ENCODE measurements around the gene TBCB.
"Not testable (repeated sequence)": the region's sequence is repeated elsewhere in the genome, so short reads cannot be mapped to it uniquely, and the experiment has no call there.

TBCB gene

GRCh38 chr19:36163813-36164212, 48.5 kb downstream of the TBCB start:
- H3K4me1 ChIP-seq (ENCODE audit: control insufficient read depth, low read length): no peaks in the 10 kb centered on the region
- no peak overlapping the region for H3K4me2 ChIP-seq (ENCODE audit: low read length)
- H3K79me2 ChIP-seq (ENCODE audit: control insufficient read depth, low read length): no peaks in the 10 kb centered on the region
- no peak overlapping the region for H3K27ac ChIP-seq (ENCODE audit: low read depth, low read length)
- no peaks in the 10 kb centered on the region for H3K27me3 ChIP-seq (ENCODE audit: control insufficient read depth, low read length)
- no peaks in the 10 kb centered on the region for H3K9me3 ChIP-seq (ENCODE audit: control insufficient read depth, insufficient read depth, low read length)
- TF ChIP-seq CTCF (IDR thresholded peaks at IDR 0.05; ENCODE audit: low read depth, low read length, poor library complexity, severe bottlenecking) (no peak), EZH2phosphoT487 (IDR thresholded peaks at IDR 0.05; ENCODE audit: borderline replicate concordance, low read length) (no peak)
- H3K4me3 ChIP-seq (ENCODE audit: low read length): no peak overlapping the region
- no peaks in the 10 kb centered on the region for H3F3A ChIP-seq (ENCODE audit: control insufficient read depth, insufficient read depth)
- H4K20me1 ChIP-seq (ENCODE audit: control insufficient read depth, insufficient read depth, low read depth, low read length): no peaks in the 10 kb centered on the region
- no peaks in the 10 kb centered on the region for H3K36me3 ChIP-seq (ENCODE audit: control insufficient read depth, low read length)
- H3K9me2 ChIP-seq (replicated peaks; ENCODE audit: control insufficient read depth, low read length): no peaks in the 10 kb centered on the region

DNA sequence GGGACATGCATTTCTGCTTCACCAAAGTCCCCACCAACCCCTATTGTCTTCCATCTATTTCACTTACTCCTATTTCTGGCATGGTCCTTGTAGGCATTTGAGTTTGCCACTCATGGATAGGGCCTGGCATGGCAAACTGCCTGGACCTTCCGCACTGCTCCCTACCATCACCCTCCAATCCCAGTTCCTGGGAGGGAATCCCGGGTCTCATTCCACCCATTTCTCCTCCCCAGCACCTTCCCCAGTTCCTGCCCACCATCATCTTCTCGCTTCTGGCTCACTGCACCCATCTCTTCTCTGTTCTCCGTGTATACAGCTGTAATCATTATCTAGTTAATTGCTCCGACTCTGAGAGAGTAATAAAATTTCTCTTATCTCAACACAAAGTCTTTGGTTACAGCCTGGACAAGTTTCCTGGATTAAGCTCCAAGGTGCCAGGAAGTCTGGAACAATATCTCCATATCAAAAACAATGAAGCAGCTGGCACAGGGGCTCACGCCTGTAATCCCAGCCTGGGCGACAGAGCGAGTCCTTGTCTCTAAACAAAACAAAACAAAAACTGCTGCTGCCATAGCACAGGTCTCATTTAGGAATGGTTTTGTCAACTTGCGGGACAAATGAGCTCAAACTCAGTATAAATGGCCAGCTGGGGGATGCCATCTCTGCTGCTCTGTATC, 54.0 kb downstream of the TBCB start:
- Histone ChIP-seq H3F3A (ENCODE audit: control insufficient read depth, insufficient read depth) (no peaks in the 10 kb centered on the region), H3K4me1 (ENCODE audit: control insufficient read depth, low read length) (no peaks in the 10 kb centered on the region), H3K79me2 (ENCODE audit: control insufficient read depth, low read length) (no peaks in the 10 kb centered on the region), H3K27me3 (ENCODE audit: control insufficient read depth, low read length) (no peaks in the 10 kb centered on the region), H3K4me2 (ENCODE audit: low read length) (no peak overlapping the region), H3K27ac (ENCODE audit: low read depth, low read length) (no peak overlapping the region), H3K9me2 (replicated peaks; ENCODE audit: control insufficient read depth, low read length) (no peaks in the 10 kb centered on the region), H3K4me3 (ENCODE audit: low read length) (no peak overlapping the region), H3K9me3 (ENCODE audit: control insufficient read depth, insufficient read depth, low read length) (no peaks in the 10 kb centered on the region), H4K20me1 (ENCODE audit: control insufficient read depth, insufficient read depth, low read depth, low read length) (no peaks in the 10 kb centered on the region), H3K36me3 (ENCODE audit: control insufficient read depth, low read length) (no peaks in the 10 kb centered on the region)
- no peak for TF ChIP-seq CTCF (IDR thresholded peaks at IDR 0.05; ENCODE audit: low read depth, low read length, poor library complexity, severe bottlenecking)
- no peak for TF ChIP-seq EZH2phosphoT487 (IDR thresholded peaks at IDR 0.05; ENCODE audit: borderline replicate concordance, low read length)

- no peaks in the 10 kb centered on the region for H4K20me1 ChIP-seq (ENCODE audit: control insufficient read depth, insufficient read depth, low read depth, low read length)
- H3K79me2 ChIP-seq (ENCODE audit: control insufficient read depth, low read length): no peaks in the 10 kb centered on the region
- H3K36me3 ChIP-seq (ENCODE audit: control insufficient read depth, low read length): no peaks in the 10 kb centered on the region
- H3K4me2 ChIP-seq (ENCODE audit: low read length): no peak overlapping the region
- H3F3A ChIP-seq (ENCODE audit: control insufficient read depth, insufficient read depth): no peaks in the 10 kb centered on the region
- H3K27me3 ChIP-seq (ENCODE audit: control insufficient read depth, low read length): no peaks in the 10 kb centered on the region
- no peak overlapping the region for H3K4me3 ChIP-seq (ENCODE audit: low read length)
- no peak overlapping the region for H3K27ac ChIP-seq (ENCODE audit: low read depth, low read length)
- H3K9me3 ChIP-seq (ENCODE audit: control insufficient read depth, insufficient read depth, low read length): no peaks in the 10 kb centered on the region
- no peaks in the 10 kb centered on the region for H3K4me1 ChIP-seq (ENCODE audit: control insufficient read depth, low read length)
- TF ChIP-seq CTCF (IDR thresholded peaks at IDR 0.05; ENCODE audit: low read depth, low read length, poor library complexity, severe bottlenecking) (no peak), EZH2phosphoT487 (IDR thresholded peaks at IDR 0.05; ENCODE audit: borderline replicate concordance, low read length) (no peak)
- H3K9me2 ChIP-seq (replicated peaks; ENCODE audit: control insufficient read depth, low read length): no peaks in the 10 kb centered on the region
These were observed 57.6 kb downstream of the TBCB start for GRCh38 chr19:36172852-36173251.

GRCh38 chr19:36173846-36174245, 58.6 kb downstream of the TBCB start:
- H3K4me1 ChIP-seq (ENCODE audit: control insufficient read depth, low read length); H4K20me1 ChIP-seq (ENCODE audit: control insufficient read depth, insufficient read depth, low read depth, low read length); H3K79me2 ChIP-seq (ENCODE audit: control insufficient read depth, low read length); H3K4me3 ChIP-seq (ENCODE audit: low read length); H3F3A ChIP-seq (ENCODE audit: control insufficient read depth, insufficient read depth); H3K4me2 ChIP-seq (ENCODE audit: low read length); H3K27ac ChIP-seq (ENCODE audit: low read depth, low read length); H3K9me2 ChIP-seq (replicated peaks; ENCODE audit: control insufficient read depth, low read length); H3K27me3 ChIP-seq (ENCODE audit: control insufficient read depth, low read length); H3K36me3 ChIP-seq (ENCODE audit: control insufficient read depth, low read length); H3K9me3 ChIP-seq (ENCODE audit: control insufficient read depth, insufficient read depth, low read length): not testable (repeated sequence)

Data from DOHH2 (cell line).